ENCODE measurements around the gene TMEM212.

Gene TMEM212

GRCh38 chr3:171865191-171865865 is 22.2 kb downstream of the TMEM212 start:
- no peak for TF ChIP-seq POLR2A (IDR thresholded peaks at IDR 0.05; ENCODE audit: low read depth, low read length)
- TF ChIP-seq POLR2AphosphoS5 (IDR thresholded peaks at IDR 0.05; ENCODE audit: low read depth, low read length), result no peak
- no peak for TF ChIP-seq TAF1 (IDR thresholded peaks at IDR 0.05; ENCODE audit: borderline replicate concordance, low read depth, low read length)
- no peak for FAIRE-seq
- no peak for DNase-seq (ENCODE audit: insufficient read length)

- no peak for FAIRE-seq
- no peak for DNase-seq (ENCODE audit: insufficient read length)
- TF ChIP-seq POLR2A (IDR thresholded peaks at IDR 0.05; ENCODE audit: low read depth, low read length) (no peak), TAF1 (IDR thresholded peaks at IDR 0.05; ENCODE audit: borderline replicate concordance, low read depth, low read length) (no peak), POLR2AphosphoS5 (IDR thresholded peaks at IDR 0.05; ENCODE audit: low read depth, low read length) (no peak)
These were observed 24.8 kb downstream of the TMEM212 start for GRCh38 chr3:171867981-171868380.

GRCh38 chr3:171871392-171872274 is 28.5 kb downstream of the TMEM212 start:
- FAIRE-seq (no peak), DNase-seq (ENCODE audit: insufficient read length) (no peak)
- no peak for TF ChIP-seq POLR2AphosphoS5 (IDR thresholded peaks at IDR 0.05; ENCODE audit: low read depth, low read length)

- no peak for DNase-seq (ENCODE audit: insufficient read length)
- FAIRE-seq, result no peak
- no peak for TF ChIP-seq POLR2AphosphoS5 (IDR thresholded peaks at IDR 0.05; ENCODE audit: low read depth, low read length)
- TF ChIP-seq TAF1 (IDR thresholded peaks at IDR 0.05; ENCODE audit: borderline replicate concordance, low read depth, low read length), result no peak
- no peak for TF ChIP-seq POLR2A (IDR thresholded peaks at IDR 0.05; ENCODE audit: low read depth, low read length)
These were observed 30.4 kb downstream of the TMEM212 start for GRCh38 chr3:171873580-171873979.

- FAIRE-seq (no peak), DNase-seq (ENCODE audit: insufficient read length) (no peak)
- no peak for TF ChIP-seq TAF1 (IDR thresholded peaks at IDR 0.05; ENCODE audit: borderline replicate concordance, low read depth, low read length)
- TF ChIP-seq POLR2A (IDR thresholded peaks at IDR 0.05; ENCODE audit: low read depth, low read length), result no peak
- TF ChIP-seq POLR2AphosphoS5 (IDR thresholded peaks at IDR 0.05; ENCODE audit: low read depth, low read length), result no peak
These were observed 31.1 kb downstream of the TMEM212 start for GRCh38 chr3:171874251-171874681.

- TF ChIP-seq TAF1 (IDR thresholded peaks at IDR 0.05; ENCODE audit: borderline replicate concordance, low read depth, low read length), result no peak
- no peak for TF ChIP-seq POLR2AphosphoS5 (IDR thresholded peaks at IDR 0.05; ENCODE audit: low read depth, low read length)
- TF ChIP-seq POLR2A (IDR thresholded peaks at IDR 0.05; ENCODE audit: low read depth, low read length), result no peak
- DNase-seq (ENCODE audit: insufficient read length) (no peak), FAIRE-seq (no peak)
These were observed 31.7 kb downstream of the TMEM212 start for GRCh38 chr3:171874879-171875278.

GRCh38 chr3:171875923-171876412 is 32.8 kb downstream of the TMEM212 start:
- TF ChIP-seq TAF1 (IDR thresholded peaks at IDR 0.05; ENCODE audit: borderline replicate concordance, low read depth, low read length) (no peak), POLR2AphosphoS5 (IDR thresholded peaks at IDR 0.05; ENCODE audit: low read depth, low read length) (no peak), POLR2A (IDR thresholded peaks at IDR 0.05; ENCODE audit: low read depth, low read length) (no peak)
- FAIRE-seq (no peak), DNase-seq (ENCODE audit: insufficient read length) (no peak)

GRCh38 chr3:171876680-171877147 is 33.6 kb downstream of the TMEM212 start:
- no peak for FAIRE-seq
- DNase-seq (ENCODE audit: insufficient read length), result no peak
- TF ChIP-seq TAF1 (IDR thresholded peaks at IDR 0.05; ENCODE audit: borderline replicate concordance, low read depth, low read length), result no peak

GRCh38 chr3:171878461-171879225 is 35.5 kb downstream of the TMEM212 start:
- FAIRE-seq (no peak), DNase-seq (ENCODE audit: insufficient read length) (no peak)
- TF ChIP-seq POLR2A (IDR thresholded peaks at IDR 0.05; ENCODE audit: low read depth, low read length) (no peak), POLR2AphosphoS5 (IDR thresholded peaks at IDR 0.05; ENCODE audit: low read depth, low read length) (no peak), TAF1 (IDR thresholded peaks at IDR 0.05; ENCODE audit: borderline replicate concordance, low read depth, low read length) (no peak)

GRCh38 chr3:171879472-171879871 is 36.3 kb downstream of the TMEM212 start:
- FAIRE-seq (no peak), DNase-seq (ENCODE audit: insufficient read length) (no peak)
- TF ChIP-seq POLR2A (IDR thresholded peaks at IDR 0.05; ENCODE audit: low read depth, low read length), result no peak

GRCh38 chr3:171880101-171880870 is 37.1 kb downstream of the TMEM212 start:
- no peak for TF ChIP-seq POLR2A (IDR thresholded peaks at IDR 0.05; ENCODE audit: low read depth, low read length)
- no peak for TF ChIP-seq TAF1 (IDR thresholded peaks at IDR 0.05; ENCODE audit: borderline replicate concordance, low read depth, low read length)
- no peak for TF ChIP-seq POLR2AphosphoS5 (IDR thresholded peaks at IDR 0.05; ENCODE audit: low read depth, low read length)
- FAIRE-seq, result no peak
- DNase-seq (ENCODE audit: insufficient read length), result no peak

Data from GM12892 (cell line).